ENCODE results near the gene ZNF354B.

The ZNF354B gene

GRCh38 chr5:178883815-178884430 lies 24.2 kb downstream of the ZNF354B start:
- no peak for DNase-seq (ENCODE audit: low read depth, low spot score)

GRCh38 chr5:178895615-178896571 lies 36.1 kb downstream of the ZNF354B start, which contains the start of gene ZFP2:
TSS of gene ZFP2 (plus strand) at chr5:178895913. CDS start at chr5:178931314, 35,401 bp downstream.
- peak; percentile 10 for DNase-seq (ENCODE audit: low read depth, low spot score)

- no peak for DNase-seq (ENCODE audit: low read depth, low spot score)
Observed at GRCh38 chr5:178899289-178899688, 39.5 kb downstream of the ZNF354B start.

GRCh38 chr5:178902849-178903248 lies 43.1 kb downstream of the ZNF354B start:
- no peak for DNase-seq (ENCODE audit: low read depth, low spot score)

- no peak for DNase-seq (ENCODE audit: low read depth, low spot score)
Observed at GRCh38 chr5:178931846-178932760, 72.3 kb downstream of the ZNF354B start.

Data from smooth muscle cell of the brain vasculature (primary cell).